ENCODE measurements around the gene P2RY2.
"Not testable (repeated sequence)": the region's sequence is repeated elsewhere in the genome, so short reads cannot be mapped to it uniquely, and the experiment has no call there.

Gene P2RY2

GRCh38 chr11:73262851-73263495, 44.9 kb downstream of the P2RY2 start:
- TF ChIP-seq POLR2A (IDR thresholded peaks at IDR 0.05; ENCODE audit: low read length): no peak
- no peak for TF ChIP-seq GATA1 (IDR thresholded peaks at IDR 0.05; ENCODE audit: low read depth, low read length)
- no peak for DNase-seq

GRCh38 chr11:73263640-73264039, 45.6 kb downstream of the P2RY2 start:
- TF ChIP-seq POLR2A (IDR thresholded peaks at IDR 0.05; ENCODE audit: low read length) (no peak), GATA1 (IDR thresholded peaks at IDR 0.05; ENCODE audit: low read depth, low read length) (no peak)

GRCh38 chr11:73265278-73265810, 47.3 kb downstream of the P2RY2 start:
- no peak for TF ChIP-seq GATA1 (IDR thresholded peaks at IDR 0.05; ENCODE audit: low read depth, low read length)
- no peak for TF ChIP-seq POLR2A (IDR thresholded peaks at IDR 0.05; ENCODE audit: low read length)
- DNase-seq: no peak

More at GRCh38 chr11:73263640-73264039, 45.6 kb downstream of the P2RY2 start:
- no peak for DNase-seq

- no peak for DNase-seq
- no peak for TF ChIP-seq POLR2A (IDR thresholded peaks at IDR 0.05; ENCODE audit: low read length)
Measured at GRCh38 chr11:73265853-73266645, 48.0 kb downstream of the P2RY2 start.

- TF ChIP-seq POLR2A (IDR thresholded peaks at IDR 0.05; ENCODE audit: low read length) (no peak), GATA1 (IDR thresholded peaks at IDR 0.05; ENCODE audit: low read depth, low read length) (no peak)
- no peak for DNase-seq
Measured at GRCh38 chr11:73266646-73267020, 48.6 kb downstream of the P2RY2 start.

- TF ChIP-seq GATA1 (IDR thresholded peaks at IDR 0.05; ENCODE audit: low read depth, low read length) (no peak), POLR2A (IDR thresholded peaks at IDR 0.05; ENCODE audit: low read length) (no peak)
- no peak for DNase-seq
Measured at GRCh38 chr11:73267122-73267846, 49.2 kb downstream of the P2RY2 start.

GRCh38 chr11:73267906-73268540, 49.9 kb downstream of the P2RY2 start:
- no peak for TF ChIP-seq GATA1 (IDR thresholded peaks at IDR 0.05; ENCODE audit: low read depth, low read length)
- TF ChIP-seq POLR2A (IDR thresholded peaks at IDR 0.05; ENCODE audit: low read length): no peak
- no peak for DNase-seq

GRCh38 chr11:73268671-73269271, 50.7 kb downstream of the P2RY2 start:
- no peak for DNase-seq
- TF ChIP-seq POLR2A (IDR thresholded peaks at IDR 0.05; ENCODE audit: low read length) (no peak), GATA1 (IDR thresholded peaks at IDR 0.05; ENCODE audit: low read depth, low read length) (no peak)

GRCh38 chr11:73269459-73270015, 51.5 kb downstream of the P2RY2 start:
- TF ChIP-seq GATA1 (IDR thresholded peaks at IDR 0.05; ENCODE audit: low read depth, low read length): no peak
- no peak for TF ChIP-seq POLR2A (IDR thresholded peaks at IDR 0.05; ENCODE audit: low read length)
- no peak for DNase-seq

GRCh38 chr11:73270016-73270854, 52.2 kb downstream of the P2RY2 start:
- TF ChIP-seq GATA1 (IDR thresholded peaks at IDR 0.05; ENCODE audit: low read depth, low read length) (no peak), POLR2A (IDR thresholded peaks at IDR 0.05; ENCODE audit: low read length) (no peak)
- no peak for DNase-seq

- DNase-seq: no peak
- TF ChIP-seq GATA1 (IDR thresholded peaks at IDR 0.05; ENCODE audit: low read depth, low read length) (no peak), POLR2A (IDR thresholded peaks at IDR 0.05; ENCODE audit: low read length) (no peak)
Measured at GRCh38 chr11:73270855-73271477, 52.9 kb downstream of the P2RY2 start.

- DNase-seq: not testable (repeated sequence)
Measured at GRCh38 chr11:73271478-73271865, 53.4 kb downstream of the P2RY2 start.

All from erythroblast (primary cell).